Prostate gland (tissue), 2 donors: ENCODE data around the gene ADAMTSL3. TPM values are rescaled to one million over a fixed set of nuclear protein-coding genes. Genes with fewer than 3 reads are reported as not detected.

Source experiments
- DNase-seq: peaks from one replicate; pipeline ENCODE4 v3.0.0-alpha.2; 2019; ENCODE audit warnings: low spot score
- H3K27ac ChIP-seq, 2 donors: fragments of 200-600 bp; sonication (generic); 2 replicates each; pipeline ENCODE4 v1.5.1; 2017 to 2019
- H3K27me3 ChIP-seq: fragments of 200-600 bp; sonication (generic); replicated peaks from 2 replicates; pipeline ENCODE4 v1.5.1; 2019; ENCODE audit not compliant: insufficient read depth
- H3K36me3 ChIP-seq, 2 donors: fragments of 200-600 bp; sonication (generic); 1 replicate in 1 of 2; 2 replicates in 1 of 2; pipeline versions ENCODE4 v1.5.1 to v1.8.1; 2017 to 2019
- H3K4me1 ChIP-seq: fragments of 200-600 bp; sonication (generic); replicated peaks from 2 replicates; pipeline ENCODE4 v1.5.1; 2019
- H3K4me3 ChIP-seq, 2 donors: fragments of 200-600 bp; sonication (generic); 2 replicates each; pipeline ENCODE4 v1.5.1; 2017 to 2019
- H3K9me3 ChIP-seq: fragments of 200-600 bp; sonication (generic); 2 replicates; pipeline ENCODE4 v1.5.1; 2017
- CTCF ChIP-seq, 4 experiments: fragments of 200-600 bp in 2 of 4; fragments of 450-650 bp in 2 of 4; sonication (generic) in 2 of 4; IDR thresholded peaks; 1 replicate in 3 of 4; 2 replicates in 1 of 4; pipeline ENCODE4 v1.5.1; 2016 to 2019; ENCODE audit warnings: antibody characterized with exemption in 4 of 4, mild to moderate bottlenecking in 2 of 4, moderate library complexity in 2 of 4
- POLR2A ChIP-seq: fragments of 450-650 bp; IDR thresholded peaks from one replicate; pipeline ENCODE4 v1.6.1; 2016; ENCODE audit warnings: antibody characterized with exemption, mild to moderate bottlenecking
- POLR2AphosphoS5 ChIP-seq: sonication (generic); formaldehyde crosslinking; IDR thresholded peaks from one replicate; pipeline ENCODE4 v1.6.1; 2017; ENCODE audit warnings: antibody characterized with exemption
- WGBS: methylation state at CpG from one replicate; pipeline ENCODE4 v1.1.5; 2018; 5-methylcytosine and 5-hydroxymethylcytosine counted together
- intact Hi-C: fragments of 100-400 bp; cut with DNase I; formaldehyde crosslinking; loops from one replicate; pipeline ENCODE4 v1.14.2; 2022
- total RNA-seq, 2 donors: library from RNA; depleted of rRNA; stranded (reverse); fragments of >200 nt; gene quantifications; one replicate each; pipeline ENCODE4 v1.1.0, GENCODE V29; 2016

The ADAMTSL3 gene
- total RNA-seq, 2 donors from 2014 or later: 4.5 to 25.2 TPM

- H3K4me3 ChIP-seq: no peak overlapping the region
- peaks cover 1% of the 10 kb centered on the region for H3K27me3 ChIP-seq
- no peak for TF ChIP-seq POLR2A
- TF ChIP-seq CTCF (IDR thresholded peaks at IDR 0.05): no peak
- no peak for TF ChIP-seq POLR2AphosphoS5
- no peaks in the 10 kb centered on the region for H3K36me3 ChIP-seq
- 62% methylated on average over 2 of the region's 2 CpGs for WGBS
- no peak overlapping the region for H3K27ac ChIP-seq
- no peaks in the 10 kb centered on the region for H3K4me1 ChIP-seq
- intact Hi-C loops: no loop called here
- DNase-seq: no peak
- H3K9me3 ChIP-seq: no peaks in the 10 kb centered on the region
Measured at GRCh38 chr15:83887404-83887803, 233.5 kb downstream of the ADAMTSL3 start.

- intact Hi-C loops: no loop called here
- no peak for TF ChIP-seq CTCF (IDR thresholded peaks at IDR 0.05)
- TF ChIP-seq POLR2A: no peak
- TF ChIP-seq POLR2AphosphoS5: no peak
- Histone ChIP-seq H3K27ac (no peak overlapping the region), H3K4me3 (no peak overlapping the region), H3K9me3 (no peaks in the 10 kb centered on the region), H3K36me3 (no peaks in the 10 kb centered on the region), H3K27me3 (peaks cover 1% of the 10 kb centered on the region), H3K4me1 (no peaks in the 10 kb centered on the region)
- no peak for DNase-seq
- 79% methylated on average over 2 of the region's 2 CpGs for WGBS
Measured at GRCh38 chr15:83887961-83888360, 234.0 kb downstream of the ADAMTSL3 start.

GRCh38 chr15:83889995-83890394 is 236.1 kb downstream of the ADAMTSL3 start:
- Histone ChIP-seq H3K4me3 (no peak overlapping the region), H3K9me3 (no peaks in the 10 kb centered on the region), H3K27ac (no peak overlapping the region), H3K36me3 (no peaks in the 10 kb centered on the region), H3K27me3 (peaks cover 1% of the 10 kb centered on the region), H3K4me1 (no peaks in the 10 kb centered on the region)
- intact Hi-C loops: no loop called here
- WGBS: 69% methylated on average over 3 of the region's 3 CpGs
- TF ChIP-seq CTCF (IDR thresholded peaks at IDR 0.05) (no peak), POLR2AphosphoS5 (no peak), POLR2A (no peak)
- DNase-seq: no peak

GRCh38 chr15:83890587-83890986 is 236.7 kb downstream of the ADAMTSL3 start:
- Histone ChIP-seq H3K27ac (no peak overlapping the region), H3K36me3 (no peaks in the 10 kb centered on the region), H3K9me3 (no peaks in the 10 kb centered on the region), H3K4me1 (no peaks in the 10 kb centered on the region), H3K4me3 (no peak overlapping the region), H3K27me3 (peaks cover 1% of the 10 kb centered on the region)
- intact Hi-C loops: no loop called here
- peak; percentile 61 for TF ChIP-seq POLR2AphosphoS5
- no peak for TF ChIP-seq POLR2A
- no peak for TF ChIP-seq CTCF (IDR thresholded peaks at IDR 0.05)
- DNase-seq: peak; percentile 31
- 14% methylated on average over 1 of the region's 1 CpG for WGBS

- no peak for DNase-seq
- intact Hi-C loops: no loop called here
- H3K27ac ChIP-seq: no peak overlapping the region
- peaks cover 1% of the 10 kb centered on the region for H3K27me3 ChIP-seq
- H3K4me1 ChIP-seq: no peaks in the 10 kb centered on the region
- H3K4me3 ChIP-seq: no peak overlapping the region
- H3K36me3 ChIP-seq: no peaks in the 10 kb centered on the region
- TF ChIP-seq POLR2A (no peak), POLR2AphosphoS5 (peak; percentile 51)
- 79% methylated on average over 4 of the region's 4 CpGs for WGBS
- no peaks in the 10 kb centered on the region for H3K9me3 ChIP-seq
Measured at GRCh38 chr15:83892498-83892897, 238.6 kb downstream of the ADAMTSL3 start.
